ENCODE data around the gene STOX1. TPM values are rescaled to one million over a fixed set of nuclear protein-coding genes. Genes with fewer than 3 reads are reported as not detected.
"Not testable (repeated sequence)": the region's sequence is repeated elsewhere in the genome, so short reads cannot be mapped to it uniquely, and the experiment has no call there.

STOX1 gene
- total RNA-seq, 2 donors from 2014 or later, result 4.5 to 5.2 TPM

- H3K9ac ChIP-seq (ENCODE audit: extremely low read depth, low read length, poor library complexity, severe bottlenecking), result no peak overlapping the region
- WGBS, 2 experiments (ENCODE audit: insufficient coverage in 1 of 2, insufficient read length in 1 of 2), result 87 to 92% methylated on average over 1 to 2 of the region's 2 CpGs
- peaks cover 33% of the 10 kb centered on the region for H3K9me3 ChIP-seq (ENCODE audit: control insufficient read depth, low read length)
- DNase-seq, result no peak
- no peaks in the 10 kb centered on the region for H3K4me1 ChIP-seq (ENCODE audit: control insufficient read depth, insufficient read depth, low read length)
- Mint-ChIP-seq H3K9me3 (peaks cover 35% of the 10 kb centered on the region), H3K4me1 (no peaks in the 10 kb centered on the region), H3K27ac (no peak overlapping the region), H3K27me3 (ENCODE audit: insufficient read depth) (no peaks in the 10 kb centered on the region), H3K36me3 (ENCODE audit: low read depth) (peaks cover 18% of the 10 kb centered on the region), H3K4me3 (no peak overlapping the region)
- no peaks in the 10 kb centered on the region for H3K36me3 ChIP-seq (ENCODE audit: control insufficient read depth, insufficient read depth, low read length)
- no peak overlapping the region for H3K4me3 ChIP-seq (ENCODE audit: low read length)
- no peak for TF ChIP-seq CTCF (conservative IDR thresholded peaks at IDR 0.05)
- no peak overlapping the region for H3K27ac ChIP-seq (ENCODE audit: low read depth, low read length)
- H3K27me3 ChIP-seq (ENCODE audit: control insufficient read depth, insufficient read depth, low read length, poor library complexity, severe bottlenecking), result no peaks in the 10 kb centered on the region
These were observed 29.7 kb downstream of the STOX1 start for GRCh38 chr10:68857005-68857404.

DNA sequence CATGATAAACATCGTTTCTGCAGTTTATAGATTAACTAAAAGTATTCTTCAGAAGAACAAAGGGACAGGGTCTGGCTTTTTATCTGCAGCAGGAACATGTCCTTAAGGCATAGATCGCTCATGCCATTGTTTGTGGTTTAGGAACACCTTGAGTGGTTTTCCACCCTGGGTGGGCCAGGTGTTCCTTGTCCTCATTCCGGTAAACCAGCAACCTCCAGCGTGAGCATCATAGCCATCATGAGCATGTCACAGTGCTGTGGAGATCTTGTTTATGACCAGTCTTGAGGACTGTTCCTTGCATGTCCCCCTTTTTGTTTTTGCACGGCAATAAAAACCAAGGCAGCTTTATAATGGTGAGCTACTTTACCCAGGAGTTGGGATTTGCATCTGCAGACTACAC, 33.9 kb downstream of the STOX1 start:
- DNase-seq, result no peak
- H3K4me1 Mint-ChIP-seq, result no peaks in the 10 kb centered on the region
- H3K4me3 ChIP-seq (ENCODE audit: low read length), result peak overlapping the region; percentile 1

GRCh38 chr10:68864611-68865010, 37.3 kb downstream of the STOX1 start:
- no peak overlapping the region for H3K4me3 ChIP-seq (ENCODE audit: low read length)
- no peak overlapping the region for H3K27ac ChIP-seq (ENCODE audit: low read depth, low read length)
- H3K36me3 ChIP-seq (ENCODE audit: control insufficient read depth, insufficient read depth, low read length), result no peaks in the 10 kb centered on the region
- Mint-ChIP-seq H3K4me1 (no peaks in the 10 kb centered on the region), H3K9me3 (peaks cover 89% of the 10 kb centered on the region), H3K27ac (no peak overlapping the region), H3K27me3 (ENCODE audit: insufficient read depth) (no peaks in the 10 kb centered on the region), H3K4me3 (no peak overlapping the region), H3K36me3 (ENCODE audit: low read depth) (peaks cover 44% of the 10 kb centered on the region)
- no peaks in the 10 kb centered on the region for H3K27me3 ChIP-seq (ENCODE audit: control insufficient read depth, insufficient read depth, low read length, poor library complexity, severe bottlenecking)
- TF ChIP-seq CTCF (conservative IDR thresholded peaks at IDR 0.05), result no peak
- no peak for DNase-seq
- no peaks in the 10 kb centered on the region for H3K4me1 ChIP-seq (ENCODE audit: control insufficient read depth, insufficient read depth, low read length)
- 88 to 100% methylated on average over 1 of the region's 1 CpG for WGBS, 2 experiments (ENCODE audit: insufficient coverage in 1 of 2, insufficient read length in 1 of 2)
- no peak overlapping the region for H3K9ac ChIP-seq (ENCODE audit: extremely low read depth, low read length, poor library complexity, severe bottlenecking)
- H3K9me3 ChIP-seq (ENCODE audit: control insufficient read depth, low read length), result peaks cover 74% of the 10 kb centered on the region

More for the DNA sequence above, 33.9 kb downstream of the STOX1 start:
- Histone ChIP-seq H3K4me1 (ENCODE audit: control insufficient read depth, insufficient read depth, low read length) (no peaks in the 10 kb centered on the region), H3K27ac (ENCODE audit: low read depth, low read length) (no peak overlapping the region), H3K36me3 (ENCODE audit: control insufficient read depth, insufficient read depth, low read length) (no peaks in the 10 kb centered on the region), H3K9me3 (ENCODE audit: control insufficient read depth, low read length) (peaks cover 53% of the 10 kb centered on the region), H3K27me3 (ENCODE audit: control insufficient read depth, insufficient read depth, low read length, poor library complexity, severe bottlenecking) (no peaks in the 10 kb centered on the region), H3K9ac (ENCODE audit: extremely low read depth, low read length, poor library complexity, severe bottlenecking) (no peak overlapping the region)
- H3K27ac Mint-ChIP-seq, result no peak overlapping the region
- H3K36me3 Mint-ChIP-seq (ENCODE audit: low read depth), result peaks cover 27% of the 10 kb centered on the region
- 94 to 96% methylated on average over 5 of the region's 5 CpGs for WGBS, 2 experiments (ENCODE audit: insufficient coverage in 1 of 2, insufficient read length in 1 of 2)
- no peak for TF ChIP-seq CTCF (conservative IDR thresholded peaks at IDR 0.05)
- no peak overlapping the region for H3K4me3 Mint-ChIP-seq
- peaks cover 63% of the 10 kb centered on the region for H3K9me3 Mint-ChIP-seq
- no peaks in the 10 kb centered on the region for H3K27me3 Mint-ChIP-seq (ENCODE audit: insufficient read depth)

DNA sequence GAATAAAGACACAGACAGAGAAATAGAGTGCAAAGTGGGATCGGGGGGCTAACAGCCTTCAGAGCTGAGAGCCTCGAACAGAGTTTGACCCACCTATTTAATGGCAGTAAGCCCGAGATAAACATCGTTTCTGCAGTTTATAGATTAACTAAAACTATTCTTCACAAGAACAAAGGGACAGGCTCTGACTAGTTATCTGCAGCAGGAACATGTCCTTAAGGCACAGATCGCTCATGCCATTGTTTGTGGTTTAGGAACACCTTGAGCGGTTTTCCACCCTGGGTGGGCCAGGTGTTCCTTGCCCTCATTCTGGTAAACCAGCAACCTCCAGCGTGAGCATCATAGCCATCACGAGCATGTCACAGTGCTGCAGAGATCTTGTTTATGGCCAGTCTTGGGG, 40.8 kb downstream of the STOX1 start:
- not testable (repeated sequence) for H3K4me1 ChIP-seq (ENCODE audit: control insufficient read depth, insufficient read depth, low read length); H3K27ac ChIP-seq (ENCODE audit: low read depth, low read length); H3K9ac ChIP-seq (ENCODE audit: extremely low read depth, low read length, poor library complexity, severe bottlenecking); H3K4me3 Mint-ChIP-seq; H3K27ac Mint-ChIP-seq; H3K27me3 ChIP-seq (ENCODE audit: control insufficient read depth, insufficient read depth, low read length, poor library complexity, severe bottlenecking); DNase-seq; H3K27me3 Mint-ChIP-seq (ENCODE audit: insufficient read depth); H3K36me3 ChIP-seq (ENCODE audit: control insufficient read depth, insufficient read depth, low read length)
- Histone ChIP-seq H3K4me3 (ENCODE audit: low read length) (peak overlapping the region; percentile 70), H3K9me3 (ENCODE audit: control insufficient read depth, low read length) (peaks cover 50% of the 10 kb centered on the region)
- H3K9me3 Mint-ChIP-seq, result peaks cover 61% of the 10 kb centered on the region
- peaks cover 19% of the 10 kb centered on the region for H3K36me3 Mint-ChIP-seq (ENCODE audit: low read depth)
- 91 to 97% methylated on average over 8 of the region's 8 CpGs for WGBS, 2 experiments (ENCODE audit: insufficient coverage in 1 of 2, insufficient read length in 1 of 2)
- H3K4me1 Mint-ChIP-seq, result peaks cover 17% of the 10 kb centered on the region
